Mesenchymal stem cell (in vitro differentiated cells and primary cell): ENCODE results near the gene IGBP1.

Experiments used
- DNase-seq: peaks from one replicate; pipeline ENCODE4 v3.0.0-alpha.2; 2013
- H2AFZ ChIP-seq: one replicate; pipeline ENCODE4 v1.6.1; 2013; ENCODE audit warnings: low read depth, mild to moderate bottlenecking, control low read depth, inconsistent platforms, low read length, moderate library complexity
- H2AK5ac ChIP-seq: 2 replicates; pipeline ENCODE4 v1.6.1; 2013; ENCODE audit warnings: low read length, moderate library complexity, mild to moderate bottlenecking, inconsistent platforms; ENCODE audit not compliant: severe bottlenecking
- H2BK120ac ChIP-seq: one replicate; pipeline ENCODE4 v1.6.1; 2013; ENCODE audit warnings: low read depth, mild to moderate bottlenecking, inconsistent platforms, low read length, moderate library complexity
- H2BK12ac ChIP-seq, 2 experiments: one replicate each; pipeline ENCODE4 v1.6.1; 2013; ENCODE audit warnings: inconsistent platforms in 2 of 2, low read length in 2 of 2, mild to moderate bottlenecking in 2 of 2, moderate library complexity in 2 of 2, control low read depth in 1 of 2
- H2BK15ac ChIP-seq: one replicate; pipeline ENCODE4 v1.6.1; 2013; ENCODE audit warnings: mild to moderate bottlenecking, low read depth, inconsistent platforms; ENCODE audit not compliant: poor library complexity, severe bottlenecking
- H2BK5ac ChIP-seq: 2 replicates; pipeline ENCODE4 v1.6.1; 2013; ENCODE audit warnings: low read depth, mild to moderate bottlenecking, low read length, control low read depth, inconsistent platforms; ENCODE audit not compliant: poor library complexity, severe bottlenecking
- H3K14ac ChIP-seq, 2 experiments: one replicate each; pipeline ENCODE4 v1.6.1; 2013; ENCODE audit warnings: inconsistent platforms in 2 of 2, low read length in 2 of 2, control low read depth in 1 of 2, mild to moderate bottlenecking in 1 of 2, moderate library complexity in 1 of 2
- H3K18ac ChIP-seq, 2 experiments: one replicate each; pipeline ENCODE4 v1.6.1; 2013; ENCODE audit warnings: inconsistent platforms in 2 of 2, low read length in 2 of 2, control low read depth in 1 of 2, low read depth in 1 of 2, mild to moderate bottlenecking in 1 of 2
- H3K23ac ChIP-seq, 2 experiments: one replicate each; pipeline ENCODE4 v1.6.1; 2013; ENCODE audit warnings: inconsistent platforms in 2 of 2, low read length in 2 of 2, mild to moderate bottlenecking in 2 of 2, moderate library complexity in 2 of 2, control low read depth in 1 of 2
- H3K27ac ChIP-seq: 2 replicates; pipeline ENCODE4 v1.5.1; 2013; ENCODE audit warnings: mild to moderate bottlenecking, moderate library complexity, low read length, control low read depth, inconsistent platforms; ENCODE audit not compliant: poor library complexity, severe bottlenecking
- H3K27me3 ChIP-seq, 2 experiments: 2 replicates each; pipeline versions ENCODE4 v1.6.1 to v1.7.0; 2013; ENCODE audit warnings: low read length in 2 of 2, mild to moderate bottlenecking in 2 of 2, moderate library complexity in 2 of 2, control low read depth in 1 of 2, inconsistent platforms in 1 of 2; ENCODE audit not compliant: control insufficient read depth in 1 of 2, insufficient read depth in 1 of 2
- H3K36me3 ChIP-seq, 2 experiments: 2 replicates each; pipeline versions ENCODE4 v1.6.1 to v1.7.0; 2013; ENCODE audit warnings: low read length in 2 of 2, control low read depth in 1 of 2, inconsistent platforms in 1 of 2, low read depth in 1 of 2, mild to moderate bottlenecking in 1 of 2; ENCODE audit not compliant: insufficient read depth in 2 of 2, control insufficient read depth in 1 of 2
- H3K4ac ChIP-seq, 2 experiments: one replicate each; pipeline ENCODE4 v1.6.1; 2013; ENCODE audit warnings: inconsistent platforms in 2 of 2, low read length in 2 of 2, mild to moderate bottlenecking in 2 of 2, moderate library complexity in 2 of 2, control low read depth in 1 of 2, low read depth in 1 of 2
- H3K4me1 ChIP-seq: 2 replicates; pipeline ENCODE4 v1.6.1; 2013; ENCODE audit warnings: low read depth, low read length, control low read depth; ENCODE audit not compliant: control insufficient read depth, insufficient read depth
- H3K4me2 ChIP-seq: 2 replicates; pipeline ENCODE4 v1.6.1; 2013; ENCODE audit warnings: low read length, mild to moderate bottlenecking, inconsistent platforms; ENCODE audit not compliant: poor library complexity, severe bottlenecking
- H3K4me3 ChIP-seq, 2 experiments: 2 replicates each; pipeline versions ENCODE4 v1.5.1 to v1.7.0; 2013; ENCODE audit warnings: low read length in 2 of 2, mild to moderate bottlenecking in 2 of 2, control low read depth in 1 of 2, low read depth in 1 of 2; ENCODE audit not compliant: insufficient read depth in 1 of 2
- H3K79me1 ChIP-seq: replicated peaks from 2 replicates; pipeline ENCODE4 v1.6.1; 2013; ENCODE audit warnings: mild to moderate bottlenecking, control low read depth, low read length, inconsistent platforms; ENCODE audit not compliant: poor library complexity, severe bottlenecking
- H3K9ac ChIP-seq: 2 replicates; pipeline ENCODE4 v1.7.0; 2013; ENCODE audit warnings: mild to moderate bottlenecking, low read length, moderate library complexity
- H3K9me3 ChIP-seq: 2 replicates; pipeline ENCODE4 v1.7.0; 2013; ENCODE audit warnings: mild to moderate bottlenecking, low read length; ENCODE audit not compliant: control insufficient read depth
- H4K8ac ChIP-seq: one replicate; pipeline ENCODE4 v1.6.1; 2013; ENCODE audit warnings: inconsistent platforms, mild to moderate bottlenecking, low read length, moderate library complexity
- H4K91ac ChIP-seq: one replicate; pipeline ENCODE4 v1.6.1; 2013; ENCODE audit warnings: mild to moderate bottlenecking, low read length, inconsistent platforms
- WGBS: methylation state at CpG from one replicate; pipeline ENCODE4 v1.1.7; 2013; ENCODE audit warnings: mixed read lengths; 5-methylcytosine and 5-hydroxymethylcytosine counted together

IGBP1 gene

GRCh38 chrX:70190225-70190624 is 57.0 kb downstream of the IGBP1 start:
- Histone ChIP-seq H3K79me1 (no peaks in the 10 kb centered on the region), H2BK12ac (no peak overlapping the region), H3K9ac (no peak overlapping the region), H3K4me2 (no peak overlapping the region), H2BK5ac (no peak overlapping the region), H3K23ac (no peak overlapping the region), H3K4me3 (no peak overlapping the region), H3K27ac (no peak overlapping the region), H2BK120ac (no peak overlapping the region), H2BK15ac (no peak overlapping the region), H3K4me1 (no peaks in the 10 kb centered on the region), H2AK5ac (no peak overlapping the region), H3K36me3 (no peaks in the 10 kb centered on the region), H3K4ac (no peak overlapping the region), H2AFZ (no peak overlapping the region), H3K14ac (no peak overlapping the region), H3K18ac (no peak overlapping the region), H4K91ac (no peak overlapping the region), H3K9me3 (peaks cover 11% of the 10 kb centered on the region), H4K8ac (no peak overlapping the region), H3K27me3 (peaks cover 0 to 14% of the 10 kb centered on the region in 2 experiments)
- no peak for DNase-seq

GRCh38 chrX:70196961-70197720 is 63.9 kb downstream of the IGBP1 start:
- DNase-seq, result peak; percentile 45
- Histone ChIP-seq H4K91ac (no peak overlapping the region), H3K4ac (no peak overlapping the region), H3K14ac (no peak overlapping the region), H3K18ac (no peak overlapping the region), H2BK120ac (no peak overlapping the region), H2BK5ac (no peak overlapping the region), H3K9me3 (peaks cover 3% of the 10 kb centered on the region), H2BK12ac (no peak overlapping the region), H2BK15ac (no peak overlapping the region), H3K27ac (no peak overlapping the region), H2AK5ac (no peak overlapping the region), H3K9ac (no peak overlapping the region), H3K4me1 (no peaks in the 10 kb centered on the region), H3K4me3 (no peak overlapping the region), H3K4me2 (no peak overlapping the region), H3K27me3 (peaks cover 0 to 31% of the 10 kb centered on the region in 2 experiments), H4K8ac (no peak overlapping the region), H3K36me3 (no peaks in the 10 kb centered on the region), H3K79me1 (no peaks in the 10 kb centered on the region), H3K23ac (no peak overlapping the region), H2AFZ (no peak overlapping the region)
- 4% methylated on average over 9 of the region's 12 CpGs for WGBS

GRCh38 chrX:70201732-70202131 is 68.5 kb downstream of the IGBP1 start:
- H2BK120ac ChIP-seq, result no peak overlapping the region

GRCh38 chrX:70208479-70208878 is 75.2 kb downstream of the IGBP1 start:
- Histone ChIP-seq H4K91ac (no peak overlapping the region), H3K27me3 (peaks cover 0 to 26% of the 10 kb centered on the region in 2 experiments), H2BK15ac (no peak overlapping the region), H3K36me3 (no peaks in the 10 kb centered on the region), H3K4me1 (no peaks in the 10 kb centered on the region), H3K23ac (no peak overlapping the region), H3K4me3 (no peak overlapping the region), H3K4ac (no peak overlapping the region), H2AFZ (no peak overlapping the region), H2AK5ac (no peak overlapping the region), H4K8ac (no peak overlapping the region), H2BK120ac (no peak overlapping the region), H2BK12ac (no peak overlapping the region), H3K9me3 (no peaks in the 10 kb centered on the region), H3K14ac (no peak overlapping the region), H3K79me1 (no peaks in the 10 kb centered on the region), H3K4me2 (no peak overlapping the region), H3K9ac (no peak overlapping the region), H2BK5ac (no peak overlapping the region), H3K18ac (no peak overlapping the region), H3K27ac (no peak overlapping the region)
- no peak for DNase-seq

More at GRCh38 chrX:70201732-70202131, 68.5 kb downstream of the IGBP1 start:
- Histone ChIP-seq H3K4me2 (no peak overlapping the region), H3K27me3 (peaks cover 0 to 63% of the 10 kb centered on the region in 2 experiments), H2AFZ (no peak overlapping the region), H3K9me3 (no peaks in the 10 kb centered on the region), H3K79me1 (no peaks in the 10 kb centered on the region), H3K18ac (no peak overlapping the region), H4K91ac (no peak overlapping the region), H2BK12ac (no peak overlapping the region), H4K8ac (no peak overlapping the region), H2BK5ac (no peak overlapping the region), H3K4me1 (no peaks in the 10 kb centered on the region), H3K27ac (no peak overlapping the region), H3K9ac (no peak overlapping the region), H2BK15ac (no peak overlapping the region), H3K4ac (no peak overlapping the region), H2AK5ac (no peak overlapping the region), H3K14ac (no peak overlapping the region), H3K36me3 (no peaks in the 10 kb centered on the region), H3K23ac (no peak overlapping the region), H3K4me3 (no peak overlapping the region)
- 100% methylated on average over 2 of the region's 5 CpGs for WGBS
- no peak for DNase-seq
